Fibroblast of pulmonary artery (primary cell): ENCODE data around the gene CHCHD1.
"Not testable (repeated sequence)": the region's sequence is repeated elsewhere in the genome, so short reads cannot be mapped to it uniquely, and the experiment has no call there.

Source experiments
- DNase-seq: peaks from one replicate; pipeline ENCODE4 v3.0.0-alpha.2; 2010; ENCODE audit warnings: low read depth
- H3K4me3 ChIP-seq: replicated peaks from 2 replicates; pipeline ENCODE4 v1.5.1; 2011; ENCODE audit warnings: low read depth, mild to moderate bottlenecking, control low read depth, low read length, moderate library complexity
- TF ChIP-seq, protein P1 (sequence below): IDR thresholded peaks from 2 replicates; pipeline ENCODE4 v1.5.1; 2011; ENCODE audit warnings: mild to moderate bottlenecking, control low read depth, low read length, inconsistent platforms; ENCODE audit errors: missing control alignments

The CHCHD1 gene

DNA sequence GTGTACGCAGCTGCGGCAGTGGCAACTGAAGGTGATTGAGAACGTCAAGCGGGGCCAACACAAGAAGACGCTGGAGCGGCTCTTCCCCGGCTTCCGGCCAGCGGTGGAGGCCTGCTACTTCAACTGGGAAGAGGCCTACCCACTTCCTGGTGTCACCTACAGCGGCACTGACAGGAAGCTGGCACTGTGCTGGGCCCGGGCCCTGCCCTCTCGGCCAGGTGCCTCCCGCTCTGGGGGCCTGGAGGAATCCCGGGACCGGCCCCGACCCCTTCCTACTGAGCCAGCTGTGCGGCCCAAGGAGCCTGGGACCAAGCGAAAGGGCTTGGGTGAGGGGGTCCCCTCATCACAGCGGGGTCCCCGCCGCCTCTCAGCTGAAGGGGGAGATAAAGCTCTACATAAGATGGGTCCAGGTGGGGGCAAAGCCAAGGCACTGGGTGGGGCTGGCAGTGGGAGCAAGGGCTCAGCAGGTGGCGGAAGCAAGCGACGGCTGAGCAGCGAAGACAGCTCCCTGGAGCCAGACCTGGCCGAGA, 10.1 kb downstream of the CHCHD1 start:
- TF ChIP-seq, protein P1, sequence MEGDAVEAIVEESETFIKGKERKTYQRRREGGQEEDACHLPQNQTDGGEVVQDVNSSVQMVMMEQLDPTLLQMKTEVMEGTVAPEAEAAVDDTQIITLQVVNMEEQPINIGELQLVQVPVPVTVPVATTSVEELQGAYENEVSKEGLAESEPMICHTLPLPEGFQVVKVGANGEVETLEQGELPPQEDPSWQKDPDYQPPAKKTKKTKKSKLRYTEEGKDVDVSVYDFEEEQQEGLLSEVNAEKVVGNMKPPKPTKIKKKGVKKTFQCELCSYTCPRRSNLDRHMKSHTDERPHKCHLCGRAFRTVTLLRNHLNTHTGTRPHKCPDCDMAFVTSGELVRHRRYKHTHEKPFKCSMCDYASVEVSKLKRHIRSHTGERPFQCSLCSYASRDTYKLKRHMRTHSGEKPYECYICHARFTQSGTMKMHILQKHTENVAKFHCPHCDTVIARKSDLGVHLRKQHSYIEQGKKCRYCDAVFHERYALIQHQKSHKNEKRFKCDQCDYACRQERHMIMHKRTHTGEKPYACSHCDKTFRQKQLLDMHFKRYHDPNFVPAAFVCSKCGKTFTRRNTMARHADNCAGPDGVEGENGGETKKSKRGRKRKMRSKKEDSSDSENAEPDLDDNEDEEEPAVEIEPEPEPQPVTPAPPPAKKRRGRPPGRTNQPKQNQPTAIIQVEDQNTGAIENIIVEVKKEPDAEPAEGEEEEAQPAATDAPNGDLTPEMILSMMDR: no peak
- no peak overlapping the region for H3K4me3 ChIP-seq
- no peak for DNase-seq

DNA sequence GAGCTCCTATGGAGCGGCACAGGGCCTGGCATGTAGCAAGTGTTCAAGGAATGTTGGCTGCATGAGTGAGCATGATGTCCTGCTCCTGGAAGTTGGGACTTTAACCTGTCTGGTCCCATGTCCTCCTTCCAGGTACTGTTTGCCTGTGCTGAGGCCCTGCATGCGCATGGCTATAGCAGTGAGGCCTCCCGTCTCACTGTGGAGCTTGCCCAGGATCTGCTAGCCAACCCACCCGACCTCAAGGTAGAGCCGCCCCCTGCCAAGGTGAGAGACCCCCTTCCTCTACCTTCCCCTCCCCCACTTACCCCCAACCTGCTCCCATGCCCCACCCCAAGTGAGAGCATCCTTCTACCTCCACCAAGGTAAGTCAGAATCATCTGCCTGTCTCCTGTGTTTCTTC, 11.6 kb downstream of the CHCHD1 start:
- TF ChIP-seq, protein P1: no peak
- no peak for DNase-seq
- no peak overlapping the region for H3K4me3 ChIP-seq

DNA sequence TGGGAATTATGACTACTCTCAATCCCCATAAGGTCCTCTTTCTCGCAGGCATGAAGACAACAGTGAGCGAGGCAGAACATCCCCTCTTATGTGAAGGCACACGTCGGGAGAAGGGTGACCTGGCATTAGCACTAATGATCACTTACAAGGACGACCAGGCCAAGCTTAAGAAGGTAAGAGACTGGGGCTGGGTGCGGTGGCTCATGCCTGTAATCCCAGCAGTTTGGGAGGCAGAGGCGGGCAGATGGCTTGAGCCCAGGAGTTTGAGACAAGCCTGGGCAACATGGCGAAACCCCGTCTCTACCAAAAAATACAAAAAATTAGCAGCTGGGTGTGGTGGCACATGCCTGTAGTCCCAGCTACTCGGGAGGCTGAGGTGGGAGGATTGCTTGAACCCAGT, 13.6 kb downstream of the CHCHD1 start:
- H3K4me3 ChIP-seq, DNase-seq: not testable (repeated sequence)

DNA sequence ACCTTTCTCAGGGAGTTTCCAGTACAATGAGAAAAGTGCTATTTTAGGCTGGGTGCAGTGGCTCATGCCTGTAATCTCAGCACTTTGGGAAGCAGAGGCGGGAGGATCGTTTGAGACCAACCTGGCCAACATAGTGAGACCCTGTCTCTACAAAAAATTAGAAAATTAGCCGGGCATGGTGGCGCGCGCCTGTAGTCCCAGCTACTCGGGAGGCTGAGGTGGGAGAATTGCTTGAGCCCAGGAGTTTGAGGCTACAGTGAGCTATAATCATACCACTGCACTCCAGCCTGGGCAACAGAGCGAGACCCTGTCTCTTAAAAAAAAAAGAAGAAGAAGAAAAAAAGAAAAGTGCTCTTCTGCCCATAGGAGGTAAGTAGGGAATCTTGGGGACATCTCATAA, 14.2 kb downstream of the CHCHD1 start:
- DNase-seq, H3K4me3 ChIP-seq: not testable (repeated sequence)

DNA sequence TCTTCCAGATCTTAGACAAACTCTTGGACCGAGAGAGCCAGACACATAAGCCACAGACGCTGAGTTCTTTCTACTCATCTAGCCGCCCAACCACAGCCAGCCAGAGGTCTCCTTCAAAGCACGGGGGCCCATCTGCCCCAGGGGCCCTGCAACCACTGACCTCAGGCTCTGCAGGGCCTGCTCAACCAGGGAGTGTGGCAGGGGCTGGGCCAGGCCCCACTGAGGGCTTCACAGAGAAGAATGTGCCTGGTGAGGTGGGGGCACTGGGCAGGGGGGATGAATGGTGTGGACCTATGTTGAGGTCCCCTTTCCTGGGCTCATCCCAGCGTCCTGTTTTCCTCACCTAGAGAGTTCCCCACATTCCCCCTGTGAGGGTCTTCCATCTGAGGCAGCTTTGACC, 14.9 kb downstream of the CHCHD1 start:
- no peak for DNase-seq
- TF ChIP-seq, protein P1: no peak
- no peak overlapping the region for H3K4me3 ChIP-seq

DNA sequence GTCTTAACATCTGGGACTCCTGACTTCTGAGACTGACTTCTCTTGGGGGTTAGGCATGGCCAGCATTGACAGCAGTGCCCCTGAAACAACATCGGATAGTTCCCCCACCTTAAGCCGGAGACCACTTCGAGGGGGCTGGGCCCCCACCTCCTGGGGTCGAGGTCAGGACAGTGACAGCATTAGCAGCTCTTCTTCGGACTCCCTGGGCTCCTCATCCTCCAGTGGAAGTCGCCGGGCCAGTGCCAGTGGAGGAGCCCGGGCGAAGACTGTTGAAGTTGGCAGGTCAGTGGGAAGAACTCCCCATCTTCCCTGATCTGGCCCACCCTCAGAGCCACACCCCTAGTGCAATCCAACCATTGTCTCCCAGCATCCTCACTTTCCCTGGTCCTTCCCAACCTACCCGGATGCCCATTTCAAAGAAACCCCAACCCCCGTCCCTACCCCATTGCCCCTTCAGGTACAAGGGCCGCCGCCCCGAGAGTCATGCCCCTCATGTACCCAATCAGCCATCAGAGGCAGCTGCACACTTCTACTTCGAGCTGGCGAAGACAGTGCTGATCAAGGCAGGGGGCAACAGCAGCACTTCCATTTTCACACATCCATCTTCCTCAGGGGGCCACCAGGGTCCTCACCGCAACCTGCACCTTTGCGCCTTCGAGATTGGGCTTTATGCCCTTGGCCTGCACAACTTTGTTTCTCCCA, 15.6 kb downstream of the CHCHD1 start:
- no peak for DNase-seq
- TF ChIP-seq, protein P1: no peak
- H3K4me3 ChIP-seq: no peak overlapping the region

DNA sequence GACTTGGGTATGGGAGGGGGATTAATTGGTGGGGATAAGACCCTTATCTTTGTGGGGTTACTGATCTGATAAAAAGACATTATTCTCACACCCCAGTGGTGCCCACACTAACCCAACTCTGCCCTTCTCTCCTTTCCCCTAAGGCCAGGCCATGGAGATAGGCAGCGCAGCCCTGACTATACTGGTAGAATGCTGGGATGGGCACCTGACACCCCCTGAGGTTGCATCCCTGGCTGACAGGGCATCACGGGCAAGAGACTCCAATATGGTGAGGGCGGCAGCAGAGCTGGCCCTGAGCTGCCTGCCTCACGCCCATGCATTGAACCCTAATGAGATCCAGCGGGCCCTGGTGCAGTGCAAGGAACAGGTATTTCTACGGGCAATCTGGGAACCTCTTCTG, 16.2 kb downstream of the CHCHD1 start:
- H3K4me3 ChIP-seq: no peak overlapping the region
- DNase-seq: no peak
- TF ChIP-seq, protein P1: no peak

DNA sequence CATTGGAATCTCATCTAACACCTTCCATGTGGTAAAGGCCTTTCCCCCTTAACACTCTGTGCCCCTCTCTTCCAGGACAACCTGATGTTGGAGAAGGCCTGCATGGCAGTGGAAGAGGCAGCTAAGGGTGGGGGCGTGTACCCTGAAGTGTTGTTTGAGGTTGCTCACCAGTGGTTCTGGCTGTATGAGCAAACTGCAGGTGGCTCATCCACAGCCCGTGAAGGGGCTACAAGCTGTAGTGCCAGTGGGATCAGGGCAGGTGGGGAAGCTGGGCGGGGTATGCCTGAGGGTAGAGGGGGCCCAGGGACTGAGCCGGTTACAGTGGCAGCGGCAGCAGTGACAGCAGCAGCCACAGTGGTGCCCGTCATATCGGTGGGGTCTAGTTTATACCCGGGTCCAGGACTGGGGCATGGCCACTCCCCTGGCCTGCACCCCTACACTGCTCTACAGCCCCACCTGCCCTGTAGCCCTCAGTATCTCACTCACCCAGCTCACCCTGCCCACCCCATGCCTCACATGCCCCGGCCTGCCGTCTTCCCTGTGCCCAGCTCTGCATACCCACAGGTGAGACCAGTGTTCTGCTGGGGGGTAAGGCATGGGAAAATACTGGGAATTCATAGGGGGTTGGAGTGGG, 17.2 kb downstream of the CHCHD1 start:
- DNase-seq: no peak
- no peak overlapping the region for H3K4me3 ChIP-seq
- TF ChIP-seq, protein P1: no peak
